Spleen (tissue), 11 donors: ENCODE results near the gene PMP22. TPM values are rescaled to one million over a fixed set of nuclear protein-coding genes. Genes with fewer than 3 reads are reported as not detected.

Experiments used
- DNase-seq: peaks from one replicate; pipeline ENCODE4 v3.0.0-alpha.2; 2020
- H3K27ac ChIP-seq, 8 donors: fragments of 200-600 bp; sonication (generic) in 7 of 8; 1 replicate in 4 of 8; 2 replicates in 4 of 8; pipeline versions ENCODE4 v1.5.0 to v1.8.0; 2016 to 2021; ENCODE audit warnings: inconsistent platforms in 4 of 8, mild to moderate bottlenecking in 4 of 8, moderate library complexity in 1 of 8
- H3K27me3 ChIP-seq, 7 donors: fragments of 200-600 bp; sonication (generic) in 6 of 7; replicated peaks in 1 of 7; 1 replicate in 4 of 7; 2 replicates in 3 of 7; pipeline versions ENCODE4 v1.5.0 to v1.8.0; 2016 to 2021; ENCODE audit warnings: inconsistent platforms in 3 of 7, mild to moderate bottlenecking in 1 of 7
- H3K36me3 ChIP-seq, 6 donors: fragments of 200-600 bp; sonication (generic) in 5 of 6; 1 replicate in 4 of 6; 2 replicates in 2 of 6; pipeline versions ENCODE4 v1.5.0 to v1.8.0; 2016 to 2021; ENCODE audit warnings: inconsistent platforms in 2 of 6
- H3K4me1 ChIP-seq, 6 donors: fragments of 200-600 bp; sonication (generic) in 5 of 6; 1 replicate in 3 of 6; 2 replicates in 3 of 6; pipeline versions ENCODE4 v1.5.0 to v1.8.0; 2016 to 2021; ENCODE audit warnings: inconsistent platforms in 3 of 6
- H3K4me3 ChIP-seq, 8 donors: fragments of 200-600 bp; sonication (generic) in 7 of 8; 1 replicate in 4 of 8; 2 replicates in 4 of 8; pipeline versions ENCODE4 v1.5.0 to v1.8.0; 2016 to 2021; ENCODE audit warnings: inconsistent platforms in 4 of 8, mild to moderate bottlenecking in 4 of 8, moderate library complexity in 2 of 8
- H3K9me3 ChIP-seq, 8 donors: fragments of 200-600 bp; sonication (generic) in 7 of 8; 1 replicate in 4 of 8; 2 replicates in 4 of 8; pipeline versions ENCODE4 v1.5.0 to v1.8.0; 2016 to 2021; ENCODE audit warnings: inconsistent platforms in 4 of 8
- CTCF ChIP-seq, 11 experiments: fragments of 200-600 bp in 7 of 11; fragments of 450-650 bp in 4 of 11; sonication (generic) in 4 of 11; IDR thresholded peaks in 8 of 11; conservative IDR thresholded peaks in 3 of 11; 1 replicate in 7 of 11; 2 replicates in 4 of 11; pipeline versions ENCODE4 v1.4.0 to v1.8.0; 2016 to 2021; ENCODE audit warnings: antibody characterized with exemption in 11 of 11, inconsistent platforms in 4 of 11, mild to moderate bottlenecking in 1 of 11
- POLR2A ChIP-seq, 3 donors: fragments of 450-650 bp; IDR thresholded peaks; one replicate each; pipeline ENCODE4 v1.5.1; 2017; ENCODE audit warnings: antibody characterized with exemption in 3 of 3, mild to moderate bottlenecking in 1 of 3
- POLR2AphosphoS5 ChIP-seq, 3 donors: sonication (generic); formaldehyde crosslinking; IDR thresholded peaks; one replicate each; pipeline ENCODE4 v1.5.1; 2017; ENCODE audit warnings: antibody characterized with exemption in 3 of 3
- WGBS, 5 donors: extraction: QIAGEN DNeasy Blood & Tissue Kit in 3 of 5; methylation state at CpG; one replicate each; pipeline versions ENCODE4 v1.1.5 to v1.1.7; 2013 to 2018; 5-methylcytosine and 5-hydroxymethylcytosine counted together
- intact Hi-C: fragments of 100-400 bp; cut with DNase I; formaldehyde crosslinking; loops from one replicate; pipeline ENCODE4 v1.15.0; 2023; ENCODE audit warnings: low total_unique reads
- polyA plus RNA-seq, 3 donors: library from polyadenylated mRNA; stranded (reverse); fragments of 200-250 nt; gene quantifications; one replicate each; pipeline ENCODE4 v1.2.1, GENCODE V29; 2013
- total RNA-seq, 7 donors: library from RNA; depleted of rRNA in 3 of 7; stranded (reverse); fragments of >200 nt in 3 of 7; fragmentation: NEBNext Ultra II Directional in 4 of 7; extraction: Animal tissue kit (Norgen Biotek cat#: 25700) in 4 of 7; gene quantifications; one replicate each; pipeline versions ENCODE4 v1.1.0 to v1.2.1, GENCODE V29; 2016 to 2021
- donor health status: healthy with polysubstance abuse.
- donor health status: DM: no; HTN: no; CAD: no; lungs with moderate emphysema.
- donor health status: DM: no; HTN: no; CAD: no.
- donor health status: Bipolar disorder and iron deficiency.
- donor health status: healthy.
- donor health status: DM: no; HTN: no; CAD: no.
- donor health status: DM: yes; HTN: yes; CAD: no.

Gene PMP22
- total and polyA plus RNA-seq, 10 donors = 9.5 to 40.0 (median 32.1) TPM

GRCh38 chr17:15290605-15291004, 25.5 kb upstream of the PMP22 start:
- Histone ChIP-seq H3K36me3 (no peaks in the 10 kb centered on the region), H3K4me1 (no peaks in the 10 kb centered on the region), H3K27ac (no peak overlapping the region), H3K9me3 (no peaks in the 10 kb centered on the region), H3K4me3 (no peak overlapping the region), H3K27me3 (peaks cover 0 to 20% (median 0%) of the 10 kb centered on the region in 7 donors)
- WGBS, 5 donors = 88 to 92% (median 92%) methylated on average over 6 of the region's 6 CpGs
- intact Hi-C loops = no loop called here
- no peak for DNase-seq
- TF ChIP-seq POLR2A (IDR thresholded peaks at IDR 0.05) (no peak), POLR2AphosphoS5 (IDR thresholded peaks at IDR 0.05) (no peak)

- 78 to 87% (median 80%) methylated on average over 22 of the region's 22 CpGs for WGBS, 5 donors
- Histone ChIP-seq H3K9me3 (no peaks in the 10 kb centered on the region), H3K27ac (no peak overlapping the region), H3K4me3 (no peak overlapping the region), H3K27me3 (peaks cover 0 to 23% (median 0%) of the 10 kb centered on the region in 7 donors), H3K36me3 (no peaks in the 10 kb centered on the region), H3K4me1 (no peaks in the 10 kb centered on the region)
- TF ChIP-seq CTCF (IDR thresholded peaks at IDR 0.05 in 8 of 11, conservative IDR thresholded peaks at IDR 0.05 in 3 of 11) (no peak), POLR2AphosphoS5 (IDR thresholded peaks at IDR 0.05) (no peak), POLR2A (IDR thresholded peaks at IDR 0.05) (no peak)
- no peak for DNase-seq
- intact Hi-C loops = no loop called here
Observed at GRCh38 chr17:15289285-15290183, 24.4 kb upstream of the PMP22 start.

GRCh38 chr17:15288859-15289258, 23.7 kb upstream of the PMP22 start:
- no peaks in the 10 kb centered on the region for H3K4me1 ChIP-seq
- WGBS, 5 donors = 78 to 88% (median 85%) methylated on average over 1 of the region's 1 CpG
- no peak for DNase-seq
- no peak for TF ChIP-seq CTCF (IDR thresholded peaks at IDR 0.05 in 8 of 11, conservative IDR thresholded peaks at IDR 0.05 in 3 of 11)
- TF ChIP-seq POLR2AphosphoS5 (IDR thresholded peaks at IDR 0.05) = no peak
- no peak for TF ChIP-seq POLR2A (IDR thresholded peaks at IDR 0.05)
- no peaks in the 10 kb centered on the region for H3K9me3 ChIP-seq
- intact Hi-C loops = no loop called here
- no peaks in the 10 kb centered on the region for H3K36me3 ChIP-seq
- H3K27me3 ChIP-seq = peaks cover 0 to 29% (median 0%) of the 10 kb centered on the region in 7 donors
- H3K4me3 ChIP-seq = no peak overlapping the region
- H3K27ac ChIP-seq = no peak overlapping the region

- intact Hi-C loops = no loop called here
- Histone ChIP-seq H3K36me3 (no peaks in the 10 kb centered on the region), H3K27me3 (peaks cover 0 to 28% (median 0%) of the 10 kb centered on the region in 7 donors), H3K27ac (no peak overlapping the region), H3K4me3 (no peak overlapping the region), H3K9me3 (peaks cover 0 to 5% (median 0%) of the 10 kb centered on the region in 8 donors), H3K4me1 (no peaks in the 10 kb centered on the region)
- 63 to 87% (median 75%) methylated on average over 4 of the region's 4 CpGs for WGBS, 5 donors
- no peak for DNase-seq
- no peak for TF ChIP-seq POLR2A (IDR thresholded peaks at IDR 0.05)
- TF ChIP-seq POLR2AphosphoS5 (IDR thresholded peaks at IDR 0.05) = no peak
- no peak for TF ChIP-seq CTCF (IDR thresholded peaks at IDR 0.05 in 8 of 11, conservative IDR thresholded peaks at IDR 0.05 in 3 of 11)
Observed at GRCh38 chr17:15287538-15288267, 22.6 kb upstream of the PMP22 start.
